Tibial nerve (tissue), 4 donors: ENCODE results near the gene RSRC1. TPM values are rescaled to one million over a fixed set of nuclear protein-coding genes. Genes with fewer than 3 reads are reported as not detected.

Source experiments
- DNase-seq, 2 donors: peaks; one replicate each; pipeline ENCODE4 v3.0.0-alpha.2; 2019; ENCODE audit warnings: low spot score in 2 of 2
- H3K27ac ChIP-seq, 4 donors: fragments of 200-600 bp; sonication (generic) in 3 of 4; one replicate each; pipeline ENCODE4 v1.5.1; 2017 to 2019; ENCODE audit warnings: mild to moderate bottlenecking in 1 of 4
- H3K27me3 ChIP-seq, 2 donors: fragments of 200-600 bp; sonication (generic) in 1 of 2; one replicate each; pipeline versions ENCODE4 v1.5.1 to v1.6.0; 2017 to 2019
- H3K36me3 ChIP-seq, 3 donors: fragments of 200-600 bp; sonication (generic); one replicate each; pipeline ENCODE4 v1.5.1; 2018 to 2019
- H3K4me1 ChIP-seq, 4 donors: fragments of 200-600 bp; sonication (generic) in 3 of 4; one replicate each; pipeline ENCODE4 v1.5.1; 2017 to 2019
- H3K4me3 ChIP-seq, 4 donors: fragments of 200-600 bp; sonication (generic) in 3 of 4; one replicate each; pipeline ENCODE4 v1.5.1; 2017 to 2019; ENCODE audit warnings: mild to moderate bottlenecking in 1 of 4, moderate library complexity in 1 of 4
- H3K9me3 ChIP-seq, 4 donors: fragments of 200-600 bp; sonication (generic) in 3 of 4; one replicate each; pipeline ENCODE4 v1.5.1; 2017 to 2019
- EP300 ChIP-seq, 2 donors: sonication (generic); formaldehyde crosslinking; IDR thresholded peaks; one replicate each; pipeline ENCODE4 v1.6.1; 2017; ENCODE audit warnings: antibody characterized with exemption in 2 of 2, mild to moderate bottlenecking in 1 of 2
- POLR2A ChIP-seq, 2 donors: fragments of 450-650 bp; IDR thresholded peaks; one replicate each; pipeline ENCODE4 v1.6.1; 2017; ENCODE audit warnings: antibody characterized with exemption in 2 of 2, mild to moderate bottlenecking in 2 of 2, moderate library complexity in 2 of 2
- WGBS, 2 donors: methylation state at CpG; one replicate each; pipeline ENCODE4 v1.1.5; 2018; 5-methylcytosine and 5-hydroxymethylcytosine counted together
- total RNA-seq, 4 donors: library from RNA; depleted of rRNA; stranded (reverse); fragments of >200 nt; gene quantifications; one replicate each; pipeline ENCODE4 v1.1.0, GENCODE V29; 2016
- TF ChIP-seq, protein P1 (sequence below), 5 experiments: fragments of 200-600 bp in 3 of 5; fragments of 450-650 bp in 2 of 5; sonication (generic) in 3 of 5; IDR thresholded peaks; one replicate each; pipeline ENCODE4 v1.5.1; 2016 to 2019; ENCODE audit warnings: antibody characterized with exemption in 5 of 5, mild to moderate bottlenecking in 3 of 5, moderate library complexity in 2 of 5

The RSRC1 gene
- total RNA-seq, 4 donors from 2014 or later: 58.2 to 70.5 (median 68.6) TPM

DNA sequence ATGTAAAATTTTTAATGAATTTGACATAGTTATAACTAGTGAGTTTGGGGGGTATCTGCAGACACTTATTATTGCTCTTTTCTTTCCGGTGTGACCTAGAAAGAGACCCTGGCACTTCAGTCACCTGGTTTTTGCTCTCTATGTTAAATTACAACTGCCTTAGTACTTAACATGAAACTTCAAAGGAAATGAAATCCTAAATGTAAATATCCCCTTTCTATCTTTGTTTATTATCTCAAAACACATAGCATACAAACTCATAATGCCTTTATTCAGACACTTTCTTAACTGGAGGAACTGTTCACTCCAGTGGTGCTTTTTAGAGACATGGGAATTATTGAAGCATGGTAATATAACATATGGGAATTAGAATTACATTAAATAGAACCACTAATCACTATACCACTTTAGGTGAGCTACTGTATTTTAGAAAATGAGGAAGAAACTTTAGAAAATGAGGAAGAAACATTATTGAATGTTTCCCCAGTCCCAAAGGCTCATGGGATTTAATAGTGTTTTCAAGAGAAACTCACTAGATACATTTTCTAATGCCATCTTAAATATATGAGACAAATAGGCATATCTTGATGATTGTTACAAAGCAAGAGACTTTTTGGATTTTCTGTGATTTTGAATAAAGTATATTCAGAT lies 341.6 kb downstream of the RSRC1 start:
- no peaks in the 10 kb centered on the region for H3K36me3 ChIP-seq
- H3K27ac ChIP-seq: no peak overlapping the region
- no peaks in the 10 kb centered on the region for H3K9me3 ChIP-seq
- TF ChIP-seq, protein P1, sequence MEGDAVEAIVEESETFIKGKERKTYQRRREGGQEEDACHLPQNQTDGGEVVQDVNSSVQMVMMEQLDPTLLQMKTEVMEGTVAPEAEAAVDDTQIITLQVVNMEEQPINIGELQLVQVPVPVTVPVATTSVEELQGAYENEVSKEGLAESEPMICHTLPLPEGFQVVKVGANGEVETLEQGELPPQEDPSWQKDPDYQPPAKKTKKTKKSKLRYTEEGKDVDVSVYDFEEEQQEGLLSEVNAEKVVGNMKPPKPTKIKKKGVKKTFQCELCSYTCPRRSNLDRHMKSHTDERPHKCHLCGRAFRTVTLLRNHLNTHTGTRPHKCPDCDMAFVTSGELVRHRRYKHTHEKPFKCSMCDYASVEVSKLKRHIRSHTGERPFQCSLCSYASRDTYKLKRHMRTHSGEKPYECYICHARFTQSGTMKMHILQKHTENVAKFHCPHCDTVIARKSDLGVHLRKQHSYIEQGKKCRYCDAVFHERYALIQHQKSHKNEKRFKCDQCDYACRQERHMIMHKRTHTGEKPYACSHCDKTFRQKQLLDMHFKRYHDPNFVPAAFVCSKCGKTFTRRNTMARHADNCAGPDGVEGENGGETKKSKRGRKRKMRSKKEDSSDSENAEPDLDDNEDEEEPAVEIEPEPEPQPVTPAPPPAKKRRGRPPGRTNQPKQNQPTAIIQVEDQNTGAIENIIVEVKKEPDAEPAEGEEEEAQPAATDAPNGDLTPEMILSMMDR (IDR thresholded peaks at IDR 0.05): no peak
- TF ChIP-seq POLR2A (IDR thresholded peaks at IDR 0.05) (no peak), EP300 (IDR thresholded peaks at IDR 0.05) (no peak)
- no peak overlapping the region for H3K4me3 ChIP-seq
- 92 to 93% methylated on average over 1 of the region's 1 CpG for WGBS, 2 donors
- H3K27me3 ChIP-seq: no peaks in the 10 kb centered on the region
- H3K4me1 ChIP-seq: no peaks in the 10 kb centered on the region
- DNase-seq: no peak

DNA sequence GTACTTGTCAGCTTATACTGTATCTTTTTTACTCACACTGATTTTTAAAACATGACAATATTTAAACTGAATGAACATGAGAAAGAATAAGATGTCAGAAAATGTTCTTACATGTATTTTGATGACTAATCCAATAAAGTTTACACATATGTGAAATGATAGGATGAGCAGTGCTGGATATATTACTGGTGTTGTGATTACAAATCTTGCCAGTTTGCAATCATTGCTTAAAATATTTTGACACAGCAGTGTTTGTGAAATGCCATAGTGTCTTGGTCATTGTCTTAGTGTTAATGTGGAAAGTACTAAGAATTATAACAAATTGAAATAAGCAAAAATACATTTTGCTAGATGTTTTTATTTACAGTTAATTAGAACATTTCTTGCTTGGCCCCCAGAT lies 342.4 kb downstream of the RSRC1 start:
- H3K27me3 ChIP-seq: no peaks in the 10 kb centered on the region
- no peak overlapping the region for H3K27ac ChIP-seq
- H3K36me3 ChIP-seq: no peaks in the 10 kb centered on the region
- no peak for DNase-seq
- H3K9me3 ChIP-seq: no peaks in the 10 kb centered on the region
- no peaks in the 10 kb centered on the region for H3K4me1 ChIP-seq
- TF ChIP-seq, protein P1 (IDR thresholded peaks at IDR 0.05): no peak
- TF ChIP-seq EP300 (IDR thresholded peaks at IDR 0.05) (no peak), POLR2A (IDR thresholded peaks at IDR 0.05) (no peak)
- no peak overlapping the region for H3K4me3 ChIP-seq

DNA sequence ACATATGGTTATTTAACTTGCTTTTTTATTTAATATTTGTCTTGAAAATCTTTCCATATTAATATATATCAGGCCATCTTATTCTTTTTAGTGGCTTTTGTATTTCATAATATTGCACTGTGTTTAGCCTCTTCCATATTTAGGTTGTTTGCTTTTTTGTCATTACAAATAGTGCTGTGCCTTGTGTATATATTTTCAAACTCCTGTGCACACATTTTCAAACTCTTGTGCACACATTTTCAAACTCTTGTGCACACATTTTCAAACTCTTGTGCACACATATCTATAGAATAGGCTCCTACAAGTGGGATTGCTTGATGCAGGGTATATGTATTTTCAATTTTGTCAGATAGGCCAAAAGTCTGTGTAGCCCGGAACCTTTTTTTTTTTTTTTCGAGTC lies 343.1 kb downstream of the RSRC1 start:
- TF ChIP-seq, protein P1 (IDR thresholded peaks at IDR 0.05): no peak
- TF ChIP-seq POLR2A (IDR thresholded peaks at IDR 0.05): no peak
- TF ChIP-seq EP300 (IDR thresholded peaks at IDR 0.05): no peak
- DNase-seq: no peak
- WGBS, 2 donors: 95 to 98% methylated on average over 2 of the region's 2 CpGs
- Histone ChIP-seq H3K27ac (no peak overlapping the region), H3K4me3 (no peak overlapping the region), H3K36me3 (no peaks in the 10 kb centered on the region), H3K27me3 (no peaks in the 10 kb centered on the region), H3K4me1 (no peaks in the 10 kb centered on the region), H3K9me3 (no peaks in the 10 kb centered on the region)

DNA sequence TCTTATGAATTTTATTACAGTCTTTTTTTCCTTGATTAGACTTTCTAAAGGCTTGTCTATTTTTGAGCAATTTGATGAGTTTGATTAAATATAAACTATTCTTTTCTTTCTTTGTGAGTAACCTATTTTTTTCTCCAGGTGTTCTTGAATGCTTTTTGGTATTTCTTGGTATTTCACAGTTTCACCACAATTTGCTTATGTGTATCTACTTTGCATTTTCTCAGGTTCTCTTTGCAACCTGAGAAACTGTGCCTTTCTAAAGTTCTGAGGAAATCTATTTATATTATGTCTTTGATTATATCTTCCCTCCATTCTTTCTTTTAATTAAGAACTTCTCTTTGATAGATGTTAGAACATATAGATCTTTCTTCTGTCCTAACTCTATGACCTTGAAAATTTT lies 344.0 kb downstream of the RSRC1 start:
- no peaks in the 10 kb centered on the region for H3K9me3 ChIP-seq
- no peak overlapping the region for H3K27ac ChIP-seq
- H3K4me1 ChIP-seq: no peaks in the 10 kb centered on the region
- no peaks in the 10 kb centered on the region for H3K36me3 ChIP-seq
- DNase-seq: no peak
- no peaks in the 10 kb centered on the region for H3K27me3 ChIP-seq
- H3K4me3 ChIP-seq: no peak overlapping the region
- no peak for TF ChIP-seq EP300 (IDR thresholded peaks at IDR 0.05)
- TF ChIP-seq, protein P1 (IDR thresholded peaks at IDR 0.05): no peak
- no peak for TF ChIP-seq POLR2A (IDR thresholded peaks at IDR 0.05)

DNA sequence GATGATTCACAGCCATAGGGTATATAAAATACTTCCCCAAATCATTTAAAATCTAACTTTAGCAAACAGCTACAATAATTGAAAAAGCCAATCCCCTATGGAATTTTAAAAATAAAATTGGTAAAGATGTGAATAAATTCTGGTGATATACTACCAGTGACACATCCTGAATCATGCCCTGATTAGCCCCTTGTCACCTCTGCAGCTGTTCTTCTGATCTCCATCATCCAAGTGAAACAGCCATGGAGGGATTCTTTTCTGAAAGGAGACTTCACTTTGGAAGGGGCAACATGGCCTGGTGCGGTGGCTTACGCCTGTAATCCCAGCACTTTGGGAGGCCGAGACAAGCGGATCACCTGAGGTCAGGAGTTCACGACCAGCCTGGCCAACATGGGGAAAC lies 345.5 kb downstream of the RSRC1 start:
- H3K4me3 ChIP-seq: no peak overlapping the region
- no peaks in the 10 kb centered on the region for H3K4me1 ChIP-seq
- no peak overlapping the region for H3K27ac ChIP-seq
- no peaks in the 10 kb centered on the region for H3K27me3 ChIP-seq
- DNase-seq: no peak
- no peaks in the 10 kb centered on the region for H3K9me3 ChIP-seq
- TF ChIP-seq, protein P1 (IDR thresholded peaks at IDR 0.05): no peak
- no peak for TF ChIP-seq EP300 (IDR thresholded peaks at IDR 0.05)
- no peak for TF ChIP-seq POLR2A (IDR thresholded peaks at IDR 0.05)
- 92 to 96% methylated on average over 5 of the region's 5 CpGs for WGBS, 2 donors
- H3K36me3 ChIP-seq: no peaks in the 10 kb centered on the region
